GM23338 (cell line): ENCODE data around the gene LIF.

Experiments
- CTCF ChIP-seq, 2 experiments: fragments of 200-600 bp in 1 of 2; sonication (generic) in 1 of 2; conservative IDR thresholded peaks; 2 replicates each; pipeline versions ENCODE4 v1.5.1 to v1.6.1; 2016 to 2017; ENCODE audit warnings: antibody characterized with exemption in 2 of 2, low read depth in 2 of 2, mild to moderate bottlenecking in 2 of 2, moderate library complexity in 1 of 2
- ETS1 ChIP-seq: IDR thresholded peaks from 2 replicates; pipeline ENCODE4 v1.6.1; 2016; ENCODE audit warnings: antibody characterized with exemption
- EZH2phosphoT487 ChIP-seq: fragments of 200-600 bp; sonication (generic); IDR thresholded peaks from one replicate; pipeline ENCODE4 v1.8.1; 2018; ENCODE audit warnings: antibody characterized with exemption; ENCODE audit not compliant: unreplicated experiment

DNA sequence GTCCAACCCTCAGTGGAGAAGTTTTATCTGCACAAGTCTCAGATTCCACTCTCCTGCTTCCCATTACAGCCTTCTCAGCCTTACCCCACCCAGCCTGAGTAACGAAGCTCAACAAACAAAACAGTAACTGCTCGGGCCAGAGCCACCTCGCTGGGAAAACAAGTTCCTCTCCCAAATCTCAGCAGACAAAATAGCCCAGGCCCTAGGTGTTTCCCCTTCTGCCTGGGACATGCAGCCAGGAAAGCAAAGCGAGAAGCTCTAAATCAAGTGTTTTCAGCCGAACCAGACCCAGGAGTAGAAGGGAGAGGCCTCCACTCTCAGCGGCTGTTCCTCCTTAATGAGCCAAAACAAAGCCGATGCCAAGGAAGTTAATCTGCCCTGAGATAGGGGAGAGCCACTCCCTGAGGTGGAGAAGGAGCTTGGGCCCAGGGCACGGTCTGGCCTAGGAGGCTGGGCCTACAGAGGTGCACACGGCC, 44.0 kb downstream of the LIF start:
- TF ChIP-seq CTCF (conservative IDR thresholded peaks at IDR 0.05; ENCODE audit: low read depth in 2 of 2) (no peak), ETS1 (no peak), EZH2phosphoT487 (no peak)
